NCI-H1436 treated with DMSO at 0.1 percent for 48 hours (cell line): Measurements from ENCODE around the gene USP40.

Experiments
- DNase-seq: peaks from one replicate; lab custom pipeline; 2025; lab: John Stamatoyannopoulos, UW

The USP40 gene

GRCh38 chr2:233476063-233476410 is 90.5 kb downstream of the USP40 start:
- no peak for DNase-seq

- no peak for DNase-seq
These were observed 92.0 kb downstream of the USP40 start for GRCh38 chr2:233474308-233475160.

GRCh38 chr2:233473878-233474277 is 92.7 kb downstream of the USP40 start:
- no peak for DNase-seq

GRCh38 chr2:233473386-233473791 is 93.2 kb downstream of the USP40 start:
- DNase-seq = no peak

GRCh38 chr2:233471291-233472035 is 95.1 kb downstream of the USP40 start:
- DNase-seq = no peak

GRCh38 chr2:233470839-233471238 is 95.7 kb downstream of the USP40 start:
- no peak for DNase-seq

- DNase-seq = no peak
These were observed 96.4 kb downstream of the USP40 start for GRCh38 chr2:233470011-233470687.

- DNase-seq = no peak
These were observed 97.1 kb downstream of the USP40 start for GRCh38 chr2:233469261-233470010.

- no peak for DNase-seq
These were observed 97.9 kb downstream of the USP40 start for GRCh38 chr2:233468741-233469110.

GRCh38 chr2:233468047-233468740 is 98.4 kb downstream of the USP40 start:
- no peak for DNase-seq

GRCh38 chr2:233466991-233467603 is 99.5 kb downstream of the USP40 start:
- no peak for DNase-seq

GRCh38 chr2:233464531-233465240 is 101.9 kb downstream of the USP40 start:
- DNase-seq = no peak

- DNase-seq = no peak
These were observed 102.5 kb downstream of the USP40 start for GRCh38 chr2:233464056-233464455.

- DNase-seq = no peak
These were observed 103.0 kb downstream of the USP40 start for GRCh38 chr2:233463586-233463985.

GRCh38 chr2:233462826-233463470 is 103.6 kb downstream of the USP40 start:
- no peak for DNase-seq

GRCh38 chr2:233462202-233462785 is 104.3 kb downstream of the USP40 start:
- no peak for DNase-seq

- DNase-seq = no peak
These were observed 105.1 kb downstream of the USP40 start for GRCh38 chr2:233461481-233461891.

GRCh38 chr2:233460726-233461441 is 105.7 kb downstream of the USP40 start:
- no peak for DNase-seq

- DNase-seq = no peak
These were observed 107.2 kb downstream of the USP40 start for GRCh38 chr2:233459426-233459825.
